Measurements from ENCODE around the gene LRMDA. TPM values are rescaled to one million over a fixed set of nuclear protein-coding genes. Genes with fewer than 3 reads are reported as not detected.

LRMDA gene
- total RNA-seq, 4 donors from 2014 or later: 1.4 to 23.1 (median 3.6) TPM

- no peaks in the 10 kb centered on the region for H3K4me1 ChIP-seq
- no peaks in the 10 kb centered on the region for H3K27me3 ChIP-seq
- DNase-seq: no peak
- no peak for TF ChIP-seq CTCF (IDR thresholded peaks at IDR 0.05)
- no peak for TF ChIP-seq POLR2A (IDR thresholded peaks at IDR 0.05)
- no peaks in the 10 kb centered on the region for H3K9me3 ChIP-seq
- H3K27ac ChIP-seq: no peak overlapping the region
- no peaks in the 10 kb centered on the region for H3K36me3 ChIP-seq
- no peak overlapping the region for H3K4me3 ChIP-seq
Measured at GRCh38 chr10:75938380-75939122, 507.1 kb downstream of the LRMDA start.

- Histone ChIP-seq H3K27me3 (no peaks in the 10 kb centered on the region), H3K27ac (no peak overlapping the region), H3K4me3 (no peak overlapping the region), H3K4me1 (no peaks in the 10 kb centered on the region), H3K9me3 (no peaks in the 10 kb centered on the region), H3K36me3 (no peaks in the 10 kb centered on the region)
- DNase-seq: no peak
- no peak for TF ChIP-seq CTCF (IDR thresholded peaks at IDR 0.05)
- no peak for TF ChIP-seq POLR2A (IDR thresholded peaks at IDR 0.05)
Measured at GRCh38 chr10:75939541-75939940, 508.1 kb downstream of the LRMDA start.

- Histone ChIP-seq H3K4me1 (no peaks in the 10 kb centered on the region), H3K4me3 (no peak overlapping the region), H3K36me3 (no peaks in the 10 kb centered on the region), H3K27me3 (no peaks in the 10 kb centered on the region), H3K27ac (no peak overlapping the region), H3K9me3 (no peaks in the 10 kb centered on the region)
- no peak for DNase-seq
- no peak for TF ChIP-seq CTCF (IDR thresholded peaks at IDR 0.05)
- no peak for TF ChIP-seq POLR2A (IDR thresholded peaks at IDR 0.05)
Measured at GRCh38 chr10:75940742-75941141, 509.3 kb downstream of the LRMDA start.

- TF ChIP-seq CTCF (IDR thresholded peaks at IDR 0.05) (no peak), POLR2A (IDR thresholded peaks at IDR 0.05) (no peak)
- no peak for DNase-seq
- Histone ChIP-seq H3K27me3 (no peaks in the 10 kb centered on the region), H3K9me3 (no peaks in the 10 kb centered on the region), H3K4me3 (no peak overlapping the region), H3K36me3 (no peaks in the 10 kb centered on the region), H3K27ac (no peak overlapping the region), H3K4me1 (no peaks in the 10 kb centered on the region)
Measured at GRCh38 chr10:75941223-75941801, 509.9 kb downstream of the LRMDA start.

- DNase-seq: no peak
- Histone ChIP-seq H3K9me3 (no peaks in the 10 kb centered on the region), H3K4me1 (no peaks in the 10 kb centered on the region), H3K36me3 (no peaks in the 10 kb centered on the region), H3K27me3 (no peaks in the 10 kb centered on the region), H3K27ac (no peak overlapping the region), H3K4me3 (no peak overlapping the region)
- TF ChIP-seq CTCF (IDR thresholded peaks at IDR 0.05) (no peak), POLR2A (IDR thresholded peaks at IDR 0.05) (no peak)
Measured at GRCh38 chr10:75944061-75944460, 512.6 kb downstream of the LRMDA start.
